ENCODE results near the gene FLCN. TPM values are rescaled to one million over a fixed set of nuclear protein-coding genes. Genes with fewer than 3 reads are reported as not detected.

The FLCN gene
- total RNA-seq, 1 donor from 2014 or later = 57.2 TPM

- no peaks in the 10 kb centered on the region for H3K27me3 Mint-ChIP-seq (ENCODE audit: low read depth)
- no peak for DNase-seq (ENCODE audit: low spot score in 2 of 2, unreplicated experiment in 2 of 2)
- TF ChIP-seq CTCF (IDR thresholded peaks at IDR 0.05; ENCODE audit: unreplicated experiment) = no peak
- no peak overlapping the region for H3K4me3 Mint-ChIP-seq
- H3K27ac Mint-ChIP-seq = no peak overlapping the region
- no peaks in the 10 kb centered on the region for H3K36me3 Mint-ChIP-seq
- H3K4me1 Mint-ChIP-seq = peaks cover 22% of the 10 kb centered on the region
- H3K9me3 Mint-ChIP-seq = no peaks in the 10 kb centered on the region
Measured at GRCh38 chr17:17201907-17202306, 35.1 kb downstream of the FLCN start.

GRCh38 chr17:17201271-17201670 is 35.7 kb downstream of the FLCN start:
- Mint-ChIP-seq H3K36me3 (no peaks in the 10 kb centered on the region), H3K27ac (no peak overlapping the region), H3K4me3 (no peak overlapping the region), H3K4me1 (peaks cover 22% of the 10 kb centered on the region), H3K9me3 (no peaks in the 10 kb centered on the region), H3K27me3 (ENCODE audit: low read depth) (no peaks in the 10 kb centered on the region)
- no peak for TF ChIP-seq CTCF (IDR thresholded peaks at IDR 0.05; ENCODE audit: unreplicated experiment)
- no peak for DNase-seq (ENCODE audit: low spot score in 2 of 2, unreplicated experiment in 2 of 2)

GRCh38 chr17:17200831-17201230 is 36.1 kb downstream of the FLCN start:
- peaks cover 22% of the 10 kb centered on the region for H3K4me1 Mint-ChIP-seq
- H3K4me3 Mint-ChIP-seq = no peak overlapping the region
- H3K27ac Mint-ChIP-seq = no peak overlapping the region
- H3K27me3 Mint-ChIP-seq (ENCODE audit: low read depth) = no peaks in the 10 kb centered on the region
- no peaks in the 10 kb centered on the region for H3K9me3 Mint-ChIP-seq
- no peak for DNase-seq (ENCODE audit: low spot score in 2 of 2, unreplicated experiment in 2 of 2)
- TF ChIP-seq CTCF (IDR thresholded peaks at IDR 0.05; ENCODE audit: unreplicated experiment) = no peak
- H3K36me3 Mint-ChIP-seq = no peaks in the 10 kb centered on the region

- Mint-ChIP-seq H3K4me1 (peaks cover 22% of the 10 kb centered on the region), H3K4me3 (no peak overlapping the region), H3K36me3 (no peaks in the 10 kb centered on the region), H3K9me3 (no peaks in the 10 kb centered on the region), H3K27me3 (ENCODE audit: low read depth) (no peaks in the 10 kb centered on the region), H3K27ac (peak overlapping the region; percentile 58)
- no peak for DNase-seq (ENCODE audit: low spot score in 2 of 2, unreplicated experiment in 2 of 2)
- no peak for TF ChIP-seq CTCF (IDR thresholded peaks at IDR 0.05; ENCODE audit: unreplicated experiment)
Measured at GRCh38 chr17:17200311-17200710, 36.7 kb downstream of the FLCN start.

- H3K27me3 Mint-ChIP-seq (ENCODE audit: low read depth) = no peaks in the 10 kb centered on the region
Measured at GRCh38 chr17:17198281-17198680, 38.7 kb downstream of the FLCN start.

More at GRCh38 chr17:17198281-17198680, 38.7 kb downstream of the FLCN start:
- no peak for DNase-seq (ENCODE audit: low spot score in 2 of 2, unreplicated experiment in 2 of 2)
- no peaks in the 10 kb centered on the region for H3K36me3 Mint-ChIP-seq
- peaks cover 22% of the 10 kb centered on the region for H3K4me1 Mint-ChIP-seq
- no peaks in the 10 kb centered on the region for H3K9me3 Mint-ChIP-seq
- no peak overlapping the region for H3K4me3 Mint-ChIP-seq
- TF ChIP-seq CTCF (IDR thresholded peaks at IDR 0.05; ENCODE audit: unreplicated experiment) = no peak
- H3K27ac Mint-ChIP-seq = no peak overlapping the region
